WTC11 (cell line): ENCODE measurements around the gene KCNC4. TPM values are rescaled to one million over a fixed set of nuclear protein-coding genes. Genes with fewer than 3 reads are reported as not detected.

Source experiments
- AR ChIP-seq: fragments of 250-450 bp; sonication (Bioruptor Pico); IDR thresholded peaks from 2 replicates; pipeline ENCODE4 v1.9.0; 2021; ENCODE audit warnings: mild to moderate bottlenecking
- ATF2 ChIP-seq: sonication (generic); formaldehyde crosslinking; IDR thresholded peaks from 2 replicates; pipeline ENCODE4 v1.8.1; 2022; ENCODE audit warnings: low read depth, missing genetic modification reagents, borderline replicate concordance
- CTCF ChIP-seq: fragments of 200-600 bp; IDR thresholded peaks from 2 replicates; pipeline ENCODE4 v1.8.0; 2022; ENCODE audit warnings: antibody characterized with exemption
- E2F4 ChIP-seq: sonication (generic); formaldehyde crosslinking; IDR thresholded peaks from 2 replicates; pipeline ENCODE4 v1.8.1; 2022; ENCODE audit warnings: low read depth, mild to moderate bottlenecking, moderate library complexity, missing genetic modification reagents, borderline replicate concordance
- E2F5 ChIP-seq: sonication (generic); formaldehyde crosslinking; IDR thresholded peaks from 2 replicates; pipeline ENCODE4 v1.8.1; 2022; ENCODE audit warnings: mild to moderate bottlenecking, moderate library complexity, missing genetic modification reagents
- GRHL2 ChIP-seq: fragments of 250-450 bp; sonication (Bioruptor Pico); IDR thresholded peaks from 2 replicates; pipeline ENCODE4 v1.8.0; 2022; ENCODE audit warnings: mild to moderate bottlenecking, moderate library complexity; ENCODE audit not compliant: insufficient replicate concordance, severe bottlenecking
- GTF2I ChIP-seq: fragments of 250-450 bp; sonication (Bioruptor Pico); conservative IDR thresholded peaks from 2 replicates; pipeline ENCODE4 v1.4.0; 2021; ENCODE audit warnings: mild to moderate bottlenecking
- HMGXB4 ChIP-seq: sonication (generic); formaldehyde crosslinking; IDR thresholded peaks from 2 replicates; pipeline ENCODE4 v1.8.1; 2023; ENCODE audit warnings: mild to moderate bottlenecking, moderate library complexity, missing genetic modification reagents
- IRF1 ChIP-seq: sonication (generic); formaldehyde crosslinking; IDR thresholded peaks from 2 replicates; pipeline ENCODE4 v1.8.0; 2023; ENCODE audit warnings: missing genetic modification reagents
- KAT7 ChIP-seq: sonication (generic); formaldehyde crosslinking; IDR thresholded peaks from 2 replicates; pipeline ENCODE4 v1.8.1; 2023; ENCODE audit warnings: missing genetic modification reagents, mild to moderate bottlenecking, borderline replicate concordance
- MYBL2 ChIP-seq: sonication (generic); formaldehyde crosslinking; IDR thresholded peaks from 2 replicates; pipeline ENCODE4 v1.8.1; 2023; ENCODE audit warnings: mild to moderate bottlenecking, moderate library complexity, missing genetic modification reagents
- NFE2L1 ChIP-seq: sonication (generic); formaldehyde crosslinking; IDR thresholded peaks from 2 replicates; pipeline ENCODE4 v1.8.1; 2023; ENCODE audit warnings: missing genetic modification reagents
- NR1H2 ChIP-seq: sonication (generic); formaldehyde crosslinking; IDR thresholded peaks from 2 replicates; pipeline ENCODE4 v1.9.0; 2021; ENCODE audit warnings: mild to moderate bottlenecking, moderate library complexity, missing genetic modification reagents
- NR2C2 ChIP-seq: sonication (generic); formaldehyde crosslinking; IDR thresholded peaks from 2 replicates; pipeline ENCODE4 v1.8.0; 2022; ENCODE audit warnings: mild to moderate bottlenecking, missing genetic modification reagents
- PRDM15 ChIP-seq: sonication (generic); formaldehyde crosslinking; IDR thresholded peaks from 2 replicates; pipeline ENCODE4 v1.8.0; 2022; ENCODE audit warnings: missing genetic modification reagents
- RORB ChIP-seq: fragments of 250-450 bp; sonication (Bioruptor Pico); IDR thresholded peaks from 2 replicates; pipeline ENCODE4 v1.9.0; 2021; ENCODE audit warnings: mild to moderate bottlenecking
- SP1 ChIP-seq: sonication (generic); formaldehyde crosslinking; conservative IDR thresholded peaks from 2 replicates; pipeline ENCODE4 v1.8.1; 2022; ENCODE audit warnings: missing genetic modification reagents
- TEAD1 ChIP-seq: sonication (generic); formaldehyde crosslinking; IDR thresholded peaks from 2 replicates; pipeline ENCODE4 v1.8.0; 2022; ENCODE audit warnings: mild to moderate bottlenecking, missing genetic modification reagents
- USF1 ChIP-seq: sonication (generic); formaldehyde crosslinking; IDR thresholded peaks from 2 replicates; pipeline ENCODE4 v1.8.0; 2022; ENCODE audit warnings: mild to moderate bottlenecking, missing genetic modification reagents
- ZNF219 ChIP-seq: sonication (generic); formaldehyde crosslinking; IDR thresholded peaks from 2 replicates; pipeline ENCODE4 v1.8.0; 2023; ENCODE audit warnings: missing genetic modification reagents, mild to moderate bottlenecking, borderline replicate concordance
- ZNF317 ChIP-seq: sonication (generic); formaldehyde crosslinking; IDR thresholded peaks from 2 replicates; pipeline ENCODE4 v1.8.1; 2023; ENCODE audit warnings: low read depth, mild to moderate bottlenecking, moderate library complexity, missing genetic modification reagents, borderline replicate concordance
- total RNA-seq: library from RNA; stranded (reverse); gene quantifications from 3 replicates; pipeline ENCODE4 v1.2.3, GENCODE V29; 2021

Gene KCNC4
- total RNA-seq, 1 experiment from 2014 or later: 19.9 TPM

GRCh38 chr1:110211496-110212168 lies 1.5 kb downstream of the KCNC4 start (continued):
- no peak for TF ChIP-seq CTCF
- no peak for TF ChIP-seq GRHL2 (CRISPR knock-in tag)
- TF ChIP-seq RORB (CRISPR knock-in tag): no peak
- no peak for TF ChIP-seq E2F4 (CRISPR knock-in tag)
- TF ChIP-seq PRDM15 (CRISPR knock-in tag): no peak
- TF ChIP-seq ZNF219 (CRISPR knock-in tag): no peak
- no peak for TF ChIP-seq E2F5 (CRISPR knock-in tag)
- peak; percentile 15; the same call in 1 of the 2 replicates for TF ChIP-seq KAT7
- no peak; the same call in 1 of the 2 replicates for TF ChIP-seq NFE2L1 (CRISPR knock-in tag)
- TF ChIP-seq USF1 (CRISPR knock-in tag): peak; percentile 47; the same call in 1 of the 2 replicates
- no peak for TF ChIP-seq ATF2 (CRISPR knock-in tag)
- TF ChIP-seq MYBL2 (CRISPR knock-in tag): no peak
- TF ChIP-seq ZNF317 (CRISPR knock-in tag): peak; percentile 65; the same call in 1 of the 2 replicates
- no peak for TF ChIP-seq NR1H2 (CRISPR knock-in tag)
- TF ChIP-seq IRF1 (CRISPR knock-in tag): 0 out of 2 replicates have a peak, but pooled peaks have one; percentile 55
- peak; percentile 61; the same call in 1 of the 2 replicates for TF ChIP-seq TEAD1 (CRISPR knock-in tag)
- peak; percentile 52; the same call in 1 of the 2 replicates for TF ChIP-seq HMGXB4 (CRISPR knock-in tag)
- TF ChIP-seq AR (CRISPR knock-in tag): no peak
- TF ChIP-seq NR2C2 (CRISPR knock-in tag): no peak
- no peak for TF ChIP-seq SP1 (CRISPR knock-in tag)
- TF ChIP-seq GTF2I (CRISPR knock-in tag): no peak
